GM10248 (cell line): ENCODE data around the gene SLC22A16.

Experiments used
- CTCF ChIA-PET: fragments of 300-600 bp; sonication (Branson Sonifier 250); formaldehyde crosslinking; extraction: SDS; loops from one replicate; lab custom pipeline; 2021; ENCODE audit warnings: antibody characterized with exemption; lab: Yijun Ruan, JAX
- POLR2A ChIA-PET: fragments of 350-650 bp; sonication (Branson Sonifier 250); formaldehyde crosslinking; extraction: SDS; loops from one replicate; lab custom pipeline; 2020; ENCODE audit warnings: antibody characterized with exemption; lab: Yijun Ruan, JAX
- DNase-seq: peaks from one replicate; pipeline ENCODE4 v3.0.0; 2012; ENCODE audit errors: extremely low spot score
- TF ChIP-seq, protein P1 (sequence below): IDR thresholded peaks from 2 replicates; pipeline ENCODE4 v1.5.1; 2012; ENCODE audit warnings: mild to moderate bottlenecking, low read depth; ENCODE audit errors: extremely low read depth, missing control alignments, control extremely low read depth

SLC22A16 gene

DNA sequence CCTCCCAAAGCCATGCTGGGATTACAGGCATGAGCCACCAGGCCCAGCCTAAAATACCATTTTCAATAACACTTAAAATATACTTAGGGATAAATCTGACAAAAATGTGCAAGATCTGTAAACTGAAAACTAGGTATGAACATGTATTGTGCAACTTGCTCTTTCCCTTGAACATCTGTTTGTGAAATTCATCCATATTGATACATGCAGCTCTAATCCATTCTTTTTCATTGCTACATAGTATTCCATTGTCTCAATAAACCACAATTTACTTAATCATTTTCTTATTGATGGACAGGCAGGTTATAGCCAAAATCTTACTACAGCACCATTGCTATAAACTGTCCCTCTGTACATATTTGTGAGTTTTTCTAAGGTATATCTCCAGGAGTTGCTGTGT lies 4.7 kb upstream of the SLC22A16 start:
- ChIA-PET CTCF (no interaction called here), POLR2A (no interaction called here)
- TF ChIP-seq, protein P1, sequence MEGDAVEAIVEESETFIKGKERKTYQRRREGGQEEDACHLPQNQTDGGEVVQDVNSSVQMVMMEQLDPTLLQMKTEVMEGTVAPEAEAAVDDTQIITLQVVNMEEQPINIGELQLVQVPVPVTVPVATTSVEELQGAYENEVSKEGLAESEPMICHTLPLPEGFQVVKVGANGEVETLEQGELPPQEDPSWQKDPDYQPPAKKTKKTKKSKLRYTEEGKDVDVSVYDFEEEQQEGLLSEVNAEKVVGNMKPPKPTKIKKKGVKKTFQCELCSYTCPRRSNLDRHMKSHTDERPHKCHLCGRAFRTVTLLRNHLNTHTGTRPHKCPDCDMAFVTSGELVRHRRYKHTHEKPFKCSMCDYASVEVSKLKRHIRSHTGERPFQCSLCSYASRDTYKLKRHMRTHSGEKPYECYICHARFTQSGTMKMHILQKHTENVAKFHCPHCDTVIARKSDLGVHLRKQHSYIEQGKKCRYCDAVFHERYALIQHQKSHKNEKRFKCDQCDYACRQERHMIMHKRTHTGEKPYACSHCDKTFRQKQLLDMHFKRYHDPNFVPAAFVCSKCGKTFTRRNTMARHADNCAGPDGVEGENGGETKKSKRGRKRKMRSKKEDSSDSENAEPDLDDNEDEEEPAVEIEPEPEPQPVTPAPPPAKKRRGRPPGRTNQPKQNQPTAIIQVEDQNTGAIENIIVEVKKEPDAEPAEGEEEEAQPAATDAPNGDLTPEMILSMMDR = no peak
- no peak for DNase-seq

DNA sequence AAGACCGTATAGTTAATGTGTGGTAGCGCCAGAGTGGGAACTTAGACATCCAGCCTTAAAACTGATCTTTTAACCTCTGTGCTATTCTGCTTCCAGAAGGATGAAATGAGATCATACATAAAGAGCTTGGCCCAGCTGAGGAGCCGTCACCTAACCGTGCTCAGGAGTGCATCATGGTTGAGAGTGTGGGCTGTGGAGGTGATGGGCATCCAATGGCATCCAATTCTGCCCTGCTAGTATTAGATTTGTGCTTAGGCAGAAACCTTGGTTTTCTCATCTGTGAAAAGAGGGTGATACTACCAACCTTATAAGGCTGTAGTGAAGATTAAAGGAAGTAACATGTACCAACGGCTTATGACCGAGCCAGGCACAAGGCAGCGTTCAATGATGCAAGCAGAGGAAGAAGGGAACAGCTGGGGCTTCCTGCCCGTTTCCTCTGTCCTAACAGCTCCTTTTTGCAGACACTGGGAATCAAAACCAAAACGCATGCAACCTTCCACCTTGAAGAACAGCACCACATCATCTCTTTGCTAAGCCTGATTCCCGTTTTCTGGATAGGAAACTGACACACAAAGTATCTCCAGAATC lies 1.3 kb downstream of the SLC22A16 start:
- ChIA-PET CTCF (no interaction called here), POLR2A (no interaction called here)
- no peak for DNase-seq
- TF ChIP-seq, protein P1 = no peak

DNA sequence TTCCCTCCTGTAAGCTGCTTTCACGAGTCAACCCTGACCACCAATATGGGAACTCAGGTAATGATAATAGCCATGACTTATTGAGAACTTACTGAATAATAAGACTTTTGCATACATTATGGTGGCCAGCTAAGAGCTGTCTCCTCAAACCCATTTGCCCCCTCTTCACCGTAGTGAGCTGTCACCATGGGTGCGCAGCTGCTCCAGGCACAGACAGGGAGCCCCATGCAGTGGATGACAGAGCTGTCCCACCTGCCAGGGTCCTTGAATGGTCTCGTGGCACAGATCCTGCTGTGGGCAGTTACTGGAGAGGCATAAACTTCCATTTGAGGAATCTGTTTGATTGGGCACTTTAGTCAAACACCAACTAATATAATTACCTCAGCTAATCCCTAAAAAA lies 1.9 kb downstream of the SLC22A16 start:
- TF ChIP-seq, protein P1 = no peak
- CTCF ChIA-PET = no interaction called here
- POLR2A ChIA-PET = no interaction called here
- no peak for DNase-seq

DNA sequence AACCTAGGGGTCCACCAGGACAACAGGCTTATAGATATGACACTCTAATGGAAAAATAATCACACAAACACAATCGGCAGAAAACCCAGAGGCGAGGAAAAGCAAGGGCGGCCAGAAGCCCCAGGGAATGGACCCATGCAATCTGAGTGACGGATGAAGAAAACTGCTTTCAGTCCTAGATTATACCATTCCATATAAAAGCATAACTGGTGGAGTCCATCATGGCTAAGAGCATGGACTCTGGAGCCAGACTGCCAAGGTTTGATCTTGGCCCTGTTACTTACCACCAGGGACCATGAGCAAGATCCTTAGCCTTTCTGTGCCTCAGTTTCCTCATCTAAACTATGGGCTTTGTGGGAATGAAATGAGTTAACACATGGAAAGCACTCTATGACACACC lies 3.7 kb downstream of the SLC22A16 start:
- TF ChIP-seq, protein P1 = no peak
- CTCF ChIA-PET = no interaction called here
- POLR2A ChIA-PET = no interaction called here
- DNase-seq = no peak

DNA sequence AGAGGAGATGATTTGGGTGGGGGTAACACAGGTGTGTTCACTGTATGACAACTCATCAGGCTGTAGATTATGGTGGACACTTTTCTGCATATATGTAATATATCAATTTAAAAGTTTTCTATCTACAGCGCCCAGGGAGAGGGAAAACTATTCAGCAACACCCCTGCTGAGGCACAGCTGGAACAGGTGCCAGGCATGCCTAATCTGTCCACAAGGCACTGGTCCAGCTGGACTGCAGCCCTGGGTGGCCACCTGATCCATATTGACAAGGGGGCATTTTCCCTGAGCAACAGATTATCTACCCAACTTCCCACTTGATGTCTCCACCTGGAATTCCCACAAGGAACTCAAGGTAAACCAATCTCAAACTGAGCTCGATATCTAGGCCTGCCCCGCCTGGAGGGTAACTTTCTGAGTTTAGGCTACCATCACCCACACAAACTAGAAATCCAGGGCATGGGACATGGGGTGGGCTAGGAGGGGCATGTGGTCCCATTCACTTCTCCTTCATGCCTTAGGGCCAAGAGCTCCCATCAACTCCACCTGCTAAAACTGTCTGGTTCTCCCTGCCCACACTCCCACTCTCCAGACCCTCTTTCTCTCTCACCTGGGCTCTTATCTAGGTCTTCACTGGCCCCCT lies 4.6 kb downstream of the SLC22A16 start:
- POLR2A ChIA-PET = no interaction called here
- TF ChIP-seq, protein P1 = no peak
- CTCF ChIA-PET = interaction anchor here (0.8 kb wide), 1 partner anchor 12 kb away, joined by 4 read pairs; no protein-coding TSS in a partner anchor
- no peak for DNase-seq

DNA sequence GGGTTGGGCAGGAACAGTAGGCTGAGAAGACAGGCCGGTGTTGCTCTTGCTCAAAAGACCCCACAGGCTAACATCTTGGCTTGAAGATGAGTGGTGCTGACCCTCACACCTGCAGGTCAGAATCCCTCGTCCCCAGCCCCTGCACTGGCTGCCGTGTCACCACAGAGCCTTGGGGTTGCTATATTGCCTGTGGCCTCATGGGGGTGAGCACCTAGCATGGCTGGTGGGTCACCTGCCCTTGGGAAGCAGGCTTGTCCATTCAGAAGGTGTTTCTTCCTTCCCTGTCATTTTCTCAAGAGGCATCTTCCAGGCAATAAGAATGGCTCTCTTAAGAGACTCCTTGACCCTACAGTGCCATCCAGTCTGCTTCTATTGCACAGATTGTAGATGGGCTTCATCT lies 7.7 kb downstream of the SLC22A16 start:
- POLR2A ChIA-PET = no interaction called here
- TF ChIP-seq, protein P1 = no peak
- DNase-seq = no peak
- CTCF ChIA-PET = interaction anchor here (1.2 kb wide), 1 partner anchor 10 kb away, joined by 3 read pairs; no protein-coding TSS in a partner anchor
